ENCODE results near the gene KCNN1.
"Not testable (repeated sequence)": the region's sequence is repeated elsewhere in the genome, so short reads cannot be mapped to it uniquely, and the experiment has no call there.

Gene KCNN1

DNA sequence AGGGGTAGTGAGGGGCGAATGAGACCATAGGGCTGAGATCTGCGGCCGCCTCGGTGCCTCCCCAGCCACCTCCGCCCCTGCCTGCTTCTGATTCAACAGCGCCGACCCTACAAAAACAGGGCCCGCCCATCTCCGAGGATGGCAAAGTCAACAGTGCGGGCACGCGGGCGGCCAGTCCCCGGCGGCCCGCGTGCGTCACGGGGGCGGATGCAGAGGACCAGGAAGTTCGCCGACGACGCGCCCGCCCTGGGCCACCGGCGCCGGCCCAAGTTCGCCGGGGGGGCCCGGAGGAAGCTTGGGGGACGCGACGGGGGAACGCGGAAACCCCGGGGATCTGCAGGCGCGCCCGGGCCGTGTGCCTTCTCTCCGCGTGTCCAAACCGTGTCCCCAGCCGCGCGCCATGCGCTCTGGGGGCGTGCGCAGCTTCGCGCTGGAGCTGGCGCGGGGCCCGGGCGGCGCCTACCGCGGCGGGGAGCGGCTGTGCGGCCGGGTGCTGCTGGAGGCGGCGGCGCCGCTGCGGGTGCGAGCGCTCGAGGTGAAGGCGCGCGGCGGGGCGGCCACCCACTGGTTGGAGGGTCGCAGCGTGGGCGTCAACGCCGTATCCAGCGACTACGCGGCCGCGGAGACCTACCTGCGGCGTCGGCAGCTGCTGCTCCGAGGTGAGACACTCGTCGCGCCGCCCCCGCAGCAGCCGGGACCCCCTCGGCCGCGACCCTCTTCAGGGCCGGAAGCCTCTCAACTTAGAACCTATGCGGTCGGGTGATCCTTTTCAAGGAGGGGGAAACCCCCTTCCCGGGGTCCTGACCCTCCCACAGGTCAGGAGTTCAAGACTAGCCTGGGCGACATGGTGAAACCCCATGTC, 34.2 kb downstream of the KCNN1 start:
- peak; percentile 93 for DNase-seq (ENCODE audit: low spot score)

DNA sequence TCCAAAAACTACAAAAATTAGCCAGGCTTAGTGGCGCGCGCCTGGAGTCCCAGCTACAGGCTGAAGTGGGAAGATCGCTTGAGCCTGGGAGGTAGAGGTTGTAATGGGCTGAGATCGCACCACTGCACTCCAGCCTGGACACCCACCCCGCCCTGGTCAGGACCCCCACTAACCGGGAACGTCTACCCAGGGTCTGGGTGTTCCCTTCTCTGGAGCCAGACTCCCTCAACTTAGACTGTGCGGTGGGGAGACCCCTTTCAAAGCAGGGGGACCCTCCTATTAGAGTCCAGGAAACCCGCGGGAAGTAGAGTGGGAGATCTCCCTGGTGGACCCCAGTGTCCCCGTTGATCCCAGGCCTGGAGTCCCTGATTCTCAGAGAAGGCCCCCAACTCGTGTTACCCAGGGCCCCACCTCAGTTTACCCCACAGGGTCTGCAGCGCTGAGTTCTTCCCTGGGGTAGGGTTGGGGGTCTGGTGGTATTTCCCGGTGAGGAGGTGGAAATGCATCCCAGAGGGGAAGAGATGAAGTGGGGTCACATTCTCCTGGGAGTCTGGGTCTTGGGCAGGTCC, 35.0 kb downstream of the KCNN1 start:
- no peak for DNase-seq (ENCODE audit: low spot score)

DNA sequence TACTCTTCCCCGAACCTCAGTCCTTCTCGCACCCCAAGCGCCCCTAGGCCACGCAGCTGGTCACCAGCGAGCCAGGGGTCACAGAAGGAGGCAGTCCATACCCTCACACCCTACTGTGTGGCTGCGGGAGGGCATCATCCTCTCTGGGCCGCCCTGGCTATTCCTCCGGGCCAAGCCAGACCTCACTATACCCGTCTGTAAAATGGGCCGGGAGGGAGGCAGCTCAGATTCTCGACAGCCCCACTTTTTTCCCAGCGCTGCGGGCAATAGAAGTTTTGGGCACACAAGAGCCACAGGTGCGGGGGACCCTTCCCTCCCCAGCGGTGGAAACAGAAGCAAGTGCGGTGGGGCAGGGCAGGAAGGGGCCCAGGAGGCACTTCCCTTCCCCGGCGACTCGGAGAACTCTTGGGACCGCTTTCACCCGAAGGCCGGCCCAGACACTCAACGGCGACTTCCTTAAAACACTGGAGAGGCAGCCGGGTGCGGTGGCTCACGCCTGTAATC, 35.5 kb downstream of the KCNN1 start:
- DNase-seq (ENCODE audit: low spot score), result no peak

DNA sequence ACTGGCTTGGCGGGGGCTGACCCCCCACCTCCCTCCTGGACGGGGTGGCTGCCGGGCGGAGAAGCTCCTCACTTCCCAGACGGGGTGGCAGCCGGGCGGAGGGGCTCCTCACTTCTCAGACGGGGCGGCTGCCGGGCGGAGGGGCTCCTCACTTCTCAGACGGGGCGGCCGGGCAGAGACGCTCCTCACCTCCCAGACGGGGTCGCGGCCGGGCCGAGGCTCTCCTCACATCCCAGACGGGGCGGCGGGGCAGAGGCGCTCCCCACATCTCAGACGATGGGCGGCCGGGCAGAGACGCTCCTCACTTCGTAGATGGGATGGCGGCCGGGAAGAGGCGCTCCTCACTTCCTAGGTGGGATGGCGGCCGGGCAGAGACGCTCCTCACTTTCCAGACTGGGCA, 38.8 kb downstream of the KCNN1 start:
- not testable (repeated sequence) for DNase-seq (ENCODE audit: low spot score)

DNA sequence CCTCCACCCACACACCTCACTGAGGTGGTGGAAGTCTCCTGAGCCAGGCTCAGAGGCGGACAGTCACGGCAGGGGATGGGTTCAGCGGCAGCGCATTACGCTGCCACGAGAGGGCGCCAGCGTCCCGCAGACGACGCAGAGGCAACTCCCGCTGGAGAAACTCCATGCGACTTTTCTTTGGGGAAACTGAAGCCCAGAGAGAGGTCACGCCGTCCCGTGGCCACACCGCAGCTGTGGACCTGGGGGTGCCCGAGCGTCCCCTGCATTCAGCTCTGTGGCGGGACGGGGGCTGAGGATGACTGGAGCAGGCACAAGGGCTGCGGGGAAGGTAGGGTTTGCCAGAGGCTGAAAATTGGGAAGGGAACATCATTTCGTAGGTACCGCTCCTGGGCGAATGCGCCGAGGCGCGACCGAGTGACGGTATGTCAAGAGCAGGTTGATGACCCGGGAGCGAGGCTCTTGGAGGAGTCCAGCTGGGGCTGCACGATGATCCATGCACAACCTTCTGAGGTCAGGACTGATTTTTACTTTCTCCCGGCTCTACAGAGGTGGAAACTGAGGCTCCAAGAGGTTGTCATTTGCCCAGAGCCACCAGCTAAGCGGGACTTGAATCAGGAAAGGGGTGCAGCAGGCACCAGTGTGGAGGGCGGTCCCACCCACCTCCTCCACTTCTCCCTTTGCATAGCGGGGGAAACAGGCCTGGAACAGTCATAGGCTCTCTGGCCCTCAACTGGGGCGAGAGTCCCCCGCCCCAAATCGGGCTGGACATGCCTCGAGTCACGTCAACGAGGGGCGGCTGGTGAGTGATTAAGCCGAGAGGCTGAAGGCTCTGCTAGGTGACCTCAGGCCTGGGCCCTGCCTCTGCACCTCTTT, 40.4 kb downstream of the KCNN1 start:
- peak; percentile 84 for DNase-seq (ENCODE audit: low spot score)

DNA sequence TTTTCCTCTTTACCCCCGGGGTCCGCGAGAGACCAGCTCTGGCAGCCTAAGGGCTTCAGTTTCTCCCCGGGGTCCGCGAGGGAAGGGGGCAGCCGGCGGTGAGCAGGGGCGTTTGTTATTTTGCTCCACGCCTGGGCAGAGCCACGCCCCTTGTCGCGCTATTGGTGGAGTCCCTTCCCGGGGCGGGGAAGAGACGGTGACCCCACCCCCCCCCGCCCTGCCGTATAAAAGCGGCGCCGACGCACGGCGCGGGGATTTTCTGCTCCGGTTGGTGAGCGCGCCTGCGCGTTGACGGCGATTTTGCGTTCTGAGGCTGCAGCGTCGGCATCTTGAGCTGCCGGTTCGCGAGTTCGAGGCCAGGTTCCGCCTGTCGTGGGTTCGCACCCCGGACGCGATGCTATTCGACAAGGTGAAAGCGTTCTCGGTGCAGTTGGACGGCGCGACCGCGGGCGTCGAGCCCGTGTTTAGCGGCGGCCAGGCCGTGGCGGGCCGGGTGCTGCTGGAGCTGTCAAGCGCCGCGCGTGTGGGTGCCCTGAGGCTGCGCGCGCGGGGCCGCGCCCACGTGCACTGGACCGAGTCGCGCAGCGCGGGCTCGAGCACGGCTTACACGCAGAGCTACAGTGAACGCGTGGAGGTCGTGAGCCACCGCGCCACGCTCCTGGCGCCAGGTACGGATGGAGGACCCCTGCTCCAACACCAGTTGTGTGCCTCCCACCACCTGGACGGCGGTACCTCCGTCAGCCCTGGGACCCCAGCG, 41.2 kb downstream of the KCNN1 start, which contains the start of gene ARRDC2:
ARRDC2 (plus strand) TSS at position 254 of the 757 bp plus-strand sequence; CDS start at position 395, 141 bp downstream.
- peak; percentile 89 for DNase-seq (ENCODE audit: low spot score)

DNA sequence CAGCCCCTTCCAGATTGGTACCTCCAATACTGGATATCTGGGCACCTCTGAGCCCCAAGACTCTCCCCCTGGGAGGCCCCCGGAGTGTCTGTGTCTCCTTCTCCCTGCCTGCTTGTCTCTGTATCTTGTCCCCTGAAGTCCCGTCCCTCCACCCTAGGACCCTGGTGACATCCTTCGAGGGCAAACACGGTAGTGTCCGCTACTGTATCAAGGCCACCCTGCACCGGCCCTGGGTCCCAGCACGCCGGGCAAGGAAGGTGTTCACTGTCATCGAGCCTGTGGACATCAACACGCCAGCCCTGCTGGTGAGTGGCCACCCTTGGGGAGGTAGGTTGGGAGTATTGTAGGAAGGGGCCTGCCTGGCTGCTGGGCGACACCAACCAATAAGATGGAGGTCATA, 41.9 kb downstream of the KCNN1 start:
- no peak for DNase-seq (ENCODE audit: low spot score)

DNA sequence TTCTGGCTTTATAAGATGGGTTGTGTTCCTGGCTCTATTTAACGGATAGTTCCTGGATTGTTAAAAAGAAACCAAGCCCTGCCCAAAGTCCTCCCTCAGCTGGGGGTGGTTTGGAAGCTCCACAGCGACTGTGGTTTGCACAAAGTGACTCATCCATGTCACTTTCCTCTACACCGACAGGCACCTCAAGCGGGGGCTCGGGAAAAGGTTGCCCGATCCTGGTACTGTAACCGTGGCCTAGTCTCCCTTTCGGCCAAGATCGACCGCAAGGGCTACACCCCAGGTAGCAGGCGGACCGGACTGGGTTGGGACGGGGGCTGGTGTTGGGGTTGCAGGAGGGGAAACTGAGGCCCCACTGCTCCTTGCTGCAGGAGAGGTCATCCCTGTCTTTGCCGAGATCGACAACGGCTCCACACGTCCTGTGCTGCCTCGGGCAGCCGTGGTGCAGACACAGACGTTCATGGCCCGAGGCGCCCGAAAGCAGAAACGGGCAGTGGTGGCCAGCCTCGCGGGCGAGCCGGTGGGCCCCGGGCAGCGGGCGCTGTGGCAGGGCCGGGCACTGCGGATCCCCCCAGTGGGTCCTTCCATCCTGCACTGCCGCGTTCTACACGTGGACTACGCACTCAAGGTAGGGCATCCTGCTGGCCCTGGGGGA, 42.6 kb downstream of the KCNN1 start:
- peak; percentile 64 for DNase-seq (ENCODE audit: low spot score)

DNA sequence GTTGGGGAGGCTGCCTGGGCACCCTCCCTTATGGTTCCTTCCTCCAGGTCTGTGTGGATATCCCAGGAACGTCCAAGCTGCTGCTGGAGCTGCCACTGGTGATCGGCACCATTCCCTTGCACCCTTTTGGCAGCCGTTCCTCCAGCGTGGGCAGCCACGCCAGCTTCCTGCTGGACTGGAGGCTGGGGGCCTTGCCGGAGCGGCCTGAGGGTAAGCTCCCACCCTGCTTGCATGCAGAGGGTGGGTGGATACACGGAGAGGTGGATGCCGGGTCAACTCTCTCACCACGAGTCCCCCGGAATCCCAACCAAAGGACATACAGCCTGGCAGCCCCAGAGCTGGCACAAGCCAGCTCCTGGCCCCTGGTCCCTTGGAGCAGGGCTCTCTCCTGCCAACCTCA, 43.2 kb downstream of the KCNN1 start:
- no peak for DNase-seq (ENCODE audit: low spot score)

DNA sequence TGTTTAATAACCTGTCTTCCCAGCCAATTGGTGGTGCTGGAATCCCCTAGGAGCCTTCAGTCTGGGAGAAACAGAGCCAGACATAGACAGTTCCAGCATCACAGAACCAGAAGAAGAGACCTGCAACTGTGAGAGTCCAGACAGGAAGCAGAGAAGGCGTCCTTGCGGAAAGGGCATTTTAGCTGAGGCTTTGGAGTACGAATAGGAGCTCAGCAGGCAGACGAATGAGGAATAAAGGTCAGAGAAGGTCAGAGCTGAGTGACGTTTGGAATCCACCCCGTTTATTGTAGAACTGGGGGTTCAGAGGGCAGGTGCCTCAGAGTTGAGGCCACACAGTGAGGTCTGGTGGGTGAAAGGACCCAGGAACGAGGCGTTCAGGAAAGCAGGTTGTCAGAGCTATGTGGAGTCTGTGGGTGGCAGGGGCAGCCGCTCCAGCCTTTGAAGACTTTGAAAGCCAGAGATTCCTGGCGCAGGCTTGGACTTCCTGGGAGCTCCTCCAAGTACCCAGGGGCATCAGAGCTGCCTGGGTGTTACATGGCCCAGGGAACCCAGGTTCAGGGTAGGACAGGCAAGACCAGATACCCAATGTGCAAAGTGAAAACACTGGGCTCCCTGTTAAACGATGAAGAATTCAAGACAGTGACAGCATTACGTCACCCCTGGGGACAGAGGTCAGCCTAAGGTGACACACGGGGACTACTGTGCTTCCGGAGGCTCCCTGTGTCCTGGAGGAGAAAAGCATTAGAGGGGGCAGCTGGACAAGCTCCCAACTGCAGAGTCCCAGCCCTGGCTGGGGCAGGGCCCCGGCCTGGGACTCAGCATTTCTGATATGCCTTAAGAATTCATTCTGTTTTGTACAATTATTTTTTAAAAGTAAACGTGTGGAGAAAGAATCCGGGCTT, 46.6 kb downstream of the KCNN1 start:
- DNase-seq (ENCODE audit: low spot score), result no peak

DNA sequence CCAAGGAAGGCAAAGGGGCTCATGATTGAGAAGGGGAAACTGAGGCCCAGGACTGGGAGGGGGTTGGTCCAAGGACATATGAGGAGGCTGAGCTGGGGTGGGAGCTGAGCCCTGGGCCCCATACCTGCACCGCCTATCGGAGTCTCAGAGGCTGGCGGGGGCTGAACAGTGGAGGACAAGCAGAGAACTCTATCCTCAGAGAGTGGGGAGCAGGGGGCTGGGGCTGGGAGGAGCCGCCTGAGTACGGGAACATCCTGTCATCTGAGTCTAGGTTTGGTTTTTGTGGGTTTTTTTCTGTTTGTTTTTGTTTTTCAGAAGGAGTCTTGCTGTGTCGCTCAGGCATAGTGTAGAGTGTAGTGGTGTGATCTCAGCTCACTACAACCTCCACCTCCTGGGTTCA, 47.3 kb downstream of the KCNN1 start:
- no peak for DNase-seq (ENCODE audit: low spot score)

DNA sequence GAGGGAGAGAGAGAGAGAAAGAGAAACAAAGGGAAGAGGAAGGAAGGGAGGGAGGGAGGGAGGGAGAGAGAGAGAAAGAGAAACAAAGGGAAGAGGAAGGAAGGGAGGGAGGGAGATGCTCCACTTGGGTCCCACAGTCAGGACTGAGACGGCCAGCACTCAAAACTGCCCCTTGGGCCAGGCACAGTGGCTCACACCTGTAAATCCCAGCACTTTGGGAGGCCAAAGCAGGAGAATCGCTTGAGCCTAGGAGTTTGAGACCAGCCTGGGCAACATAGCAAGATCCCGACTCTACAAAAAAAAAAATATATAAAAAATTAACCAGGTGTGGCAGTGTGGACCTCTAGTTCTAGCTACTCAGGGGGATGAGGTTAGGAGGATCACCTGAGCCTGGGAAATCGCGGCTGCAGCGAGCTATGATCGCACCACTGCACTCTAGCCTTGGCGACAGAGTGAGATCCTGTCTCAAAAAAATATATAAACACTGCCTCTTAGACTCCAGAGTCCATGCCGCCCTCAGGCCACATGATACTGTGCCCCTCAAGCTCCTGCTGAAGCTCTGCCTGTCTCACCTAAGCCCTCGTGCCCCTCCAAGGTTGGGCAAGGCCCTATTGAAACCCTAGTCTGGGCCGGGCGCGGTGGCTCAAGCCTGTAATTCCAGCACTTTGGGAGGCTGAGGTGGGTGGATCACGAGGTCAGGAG, 49.5 kb downstream of the KCNN1 start:
- no peak for DNase-seq (ENCODE audit: low spot score)

DNA sequence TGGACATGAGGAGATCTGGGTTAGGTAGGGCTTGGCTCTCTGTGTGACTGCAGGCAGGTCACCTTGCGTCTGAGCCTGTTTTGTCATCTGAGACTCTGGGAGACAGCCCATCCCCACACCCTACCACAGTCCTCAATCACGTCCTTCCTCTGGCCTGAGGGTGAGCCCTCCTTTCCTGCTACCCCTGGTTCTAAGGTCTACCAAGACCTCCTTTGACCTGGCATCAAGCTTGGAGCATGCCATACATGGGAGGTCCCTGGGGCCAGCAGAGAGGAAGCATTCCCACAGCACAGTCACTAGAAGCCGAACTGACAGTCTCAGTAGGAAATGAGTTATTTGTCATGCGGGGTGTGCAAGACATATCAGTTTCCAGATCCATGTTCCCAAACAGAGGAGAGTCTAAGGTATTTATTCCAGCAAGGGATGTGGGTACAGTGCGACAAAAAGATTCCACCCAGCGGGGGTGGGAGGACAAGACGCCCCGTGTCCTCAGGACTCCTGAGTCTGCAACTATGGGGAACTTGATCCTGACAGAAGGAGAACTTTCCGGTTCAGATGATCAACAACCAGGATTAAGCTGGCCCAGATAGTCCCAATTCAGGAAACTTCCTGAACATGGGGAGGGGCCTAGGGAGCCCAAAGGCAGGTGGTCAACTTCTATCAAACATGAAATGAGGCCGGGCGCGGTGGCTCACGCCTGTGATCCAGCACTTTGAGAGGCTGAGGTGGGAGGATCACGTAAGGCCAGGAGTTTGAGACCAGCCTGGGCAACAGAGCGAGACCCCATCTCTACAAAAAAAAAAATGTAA, 50.6 kb downstream of the KCNN1 start:
- DNase-seq (ENCODE audit: low spot score), result no peak

DNA sequence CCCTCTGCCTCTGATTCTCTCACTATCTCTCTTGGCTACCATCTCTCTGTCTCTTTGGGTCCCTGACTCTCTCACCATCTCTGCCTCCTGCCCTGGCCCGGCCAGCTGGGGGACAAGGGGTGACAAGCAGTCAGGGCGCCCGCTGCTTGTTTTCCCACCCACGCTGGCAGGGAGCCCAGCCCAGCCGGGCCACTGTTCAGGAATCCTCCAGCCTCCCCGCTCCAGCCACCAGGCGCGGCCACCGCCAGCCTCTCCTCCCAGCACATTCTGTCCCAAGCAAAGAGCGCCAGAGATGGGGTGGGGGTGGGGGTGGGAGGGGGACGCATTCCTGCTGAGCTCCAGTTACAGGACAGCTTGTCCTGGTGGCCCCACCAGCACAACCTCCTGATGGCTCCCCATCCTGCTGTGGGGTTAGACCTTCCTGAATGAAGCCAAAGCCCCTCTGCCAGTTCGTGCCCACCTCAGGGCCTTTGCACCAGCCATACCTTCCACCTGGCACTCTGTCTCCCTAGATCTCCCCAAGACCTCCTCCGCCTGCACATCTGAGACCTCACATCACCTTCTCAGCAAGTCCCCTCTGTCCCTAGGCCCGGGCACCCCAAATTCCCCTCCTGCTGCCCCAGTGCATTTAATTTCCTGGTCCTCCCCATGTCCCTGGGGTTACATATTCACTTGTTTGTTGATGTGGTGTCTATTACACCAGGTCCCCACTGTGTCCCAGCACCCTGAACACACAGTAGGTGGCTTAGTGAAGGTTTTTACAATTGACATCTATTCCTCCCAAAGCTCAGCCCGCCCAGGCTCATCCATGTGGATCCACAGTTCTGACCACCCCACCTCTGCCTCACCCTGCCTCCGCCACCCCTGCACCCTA, 53.5 kb downstream of the KCNN1 start:
- DNase-seq (ENCODE audit: low spot score), result peak; percentile 37

DNA sequence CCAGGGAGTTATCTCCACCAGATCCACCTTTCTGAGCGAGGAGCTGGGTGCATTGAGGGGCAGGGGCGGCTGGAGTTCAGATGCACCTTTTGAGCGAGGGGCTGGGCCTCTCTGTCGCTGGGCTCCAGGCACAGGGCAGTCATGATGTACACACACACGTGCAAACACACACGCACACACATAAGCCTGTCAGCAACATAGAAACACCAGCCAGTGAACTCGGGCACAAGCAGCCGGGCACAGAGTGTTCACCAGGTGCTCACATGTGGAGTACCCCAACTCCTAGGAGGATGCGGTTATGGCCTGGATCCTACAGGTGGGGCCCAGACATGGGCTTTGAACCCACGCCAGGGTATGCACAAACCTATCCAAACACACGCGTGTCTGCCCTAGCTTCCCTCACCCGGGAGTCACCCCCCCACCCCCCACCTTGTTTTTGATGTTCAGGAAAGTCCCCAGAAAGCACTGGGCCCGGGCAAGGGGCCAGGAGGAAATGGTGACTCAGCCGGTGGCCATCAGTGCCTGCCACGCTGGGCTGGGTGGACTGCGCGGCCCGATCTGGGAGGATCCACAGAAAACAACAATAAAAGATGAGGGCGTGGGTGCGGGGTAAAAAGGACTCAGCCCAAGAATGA, 54.3 kb downstream of the KCNN1 start:
- peak; percentile 89 for DNase-seq (ENCODE audit: low spot score)

DNA sequence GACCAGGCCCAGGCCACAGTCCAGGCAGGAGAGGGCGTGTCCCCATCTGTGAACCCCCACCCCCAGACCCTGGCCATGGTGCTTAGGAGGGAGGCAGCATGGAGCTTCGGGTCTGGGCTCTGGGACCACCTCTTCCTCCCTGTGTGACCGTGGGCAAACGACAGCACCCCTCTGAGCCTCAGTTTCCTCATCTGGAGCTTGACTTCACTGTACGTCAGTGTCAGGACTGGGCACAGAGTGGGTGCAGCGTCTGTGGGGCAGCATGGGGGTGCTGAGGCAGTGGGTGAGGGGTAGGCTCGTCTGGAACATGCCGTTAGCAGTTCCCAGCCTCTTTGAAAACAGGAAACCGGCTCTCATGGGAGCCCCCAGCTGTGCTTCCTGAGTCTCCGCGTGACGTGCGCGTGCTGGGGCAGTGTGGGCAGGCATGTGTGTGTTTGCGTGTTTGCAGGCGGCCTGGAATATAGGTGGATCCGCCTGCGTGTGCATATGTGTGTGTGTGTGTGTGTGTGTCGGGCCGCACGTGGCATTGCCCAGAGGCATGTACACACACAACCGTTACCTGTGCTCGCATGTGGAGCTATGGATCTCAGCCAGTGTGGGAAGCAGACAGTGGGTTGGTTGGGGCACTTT, 56.8 kb downstream of the KCNN1 start:
- DNase-seq (ENCODE audit: low spot score), result no peak

DNA sequence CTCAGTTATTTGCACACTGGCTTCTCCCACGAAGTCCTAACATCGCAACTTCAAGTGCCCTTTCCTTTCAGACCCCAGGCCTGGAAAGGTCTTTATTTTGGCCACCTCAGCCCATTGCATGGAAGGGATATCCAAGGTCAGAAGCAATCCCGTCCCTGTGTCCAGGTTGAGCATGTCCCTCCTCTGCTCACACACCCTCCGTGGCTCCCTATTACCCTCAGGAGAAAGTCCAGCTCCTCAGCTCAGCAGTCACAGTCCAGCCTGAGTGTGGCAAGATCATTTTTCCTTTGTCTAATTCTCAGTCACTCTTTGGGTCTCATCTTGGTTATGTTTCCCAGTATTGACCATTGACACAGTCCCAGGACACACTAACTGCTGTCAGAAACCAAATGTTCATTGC, 60.2 kb downstream of the KCNN1 start:
- no peak for DNase-seq (ENCODE audit: low spot score)
